ENCODE measurements around the gene LRRC4C.
A peak's percentile ranks its signal among the peaks of the same experiment; 100 is the strongest.

LRRC4C gene

GRCh38 chr11:40316171-40316570 is 1143.3 kb downstream of the LRRC4C start:
- DNase-seq (ENCODE audit: low read depth, low spot score) = no peak
- no peaks in the 10 kb centered on the region for H3K36me3 ChIP-seq (ENCODE audit: control insufficient read depth, insufficient read depth, low read length)
- H3K4me3 ChIP-seq (ENCODE audit: low read length) = no peak overlapping the region
- H3K27me3 ChIP-seq (ENCODE audit: control insufficient read depth, insufficient read depth, low read length) = no peaks in the 10 kb centered on the region
- no peaks in the 10 kb centered on the region for H3K9me3 ChIP-seq (ENCODE audit: control insufficient read depth, insufficient read depth, low read length)
- H3K27ac ChIP-seq (ENCODE audit: low read length) = no peak overlapping the region
- no peaks in the 10 kb centered on the region for H3K4me1 ChIP-seq (ENCODE audit: control insufficient read depth, insufficient read depth, low read length)

- no CpG with 5 or more reads among the region's 1 CpG for WGBS (ENCODE audit: insufficient coverage, insufficient read length)
- H3K4me1 ChIP-seq (ENCODE audit: control insufficient read depth, insufficient read depth, low read length) = no peaks in the 10 kb centered on the region
- no peaks in the 10 kb centered on the region for H3K27me3 ChIP-seq (ENCODE audit: control insufficient read depth, insufficient read depth, low read length)
- no peaks in the 10 kb centered on the region for H3K9me3 ChIP-seq (ENCODE audit: control insufficient read depth, insufficient read depth, low read length)
- no peak overlapping the region for H3K27ac ChIP-seq (ENCODE audit: low read length)
- H3K4me3 ChIP-seq (ENCODE audit: low read length) = no peak overlapping the region
- DNase-seq (ENCODE audit: low read depth, low spot score) = no peak
- no peaks in the 10 kb centered on the region for H3K36me3 ChIP-seq (ENCODE audit: control insufficient read depth, insufficient read depth, low read length)
Observed at GRCh38 chr11:40315122-40315521, 1144.3 kb downstream of the LRRC4C start.

- Histone ChIP-seq H3K9me3 (ENCODE audit: control insufficient read depth, insufficient read depth, low read length) (no peaks in the 10 kb centered on the region), H3K36me3 (ENCODE audit: control insufficient read depth, insufficient read depth, low read length) (no peaks in the 10 kb centered on the region), H3K4me1 (ENCODE audit: control insufficient read depth, insufficient read depth, low read length) (no peaks in the 10 kb centered on the region), H3K4me3 (ENCODE audit: low read length) (no peak overlapping the region), H3K27me3 (ENCODE audit: control insufficient read depth, insufficient read depth, low read length) (no peaks in the 10 kb centered on the region), H3K27ac (ENCODE audit: low read length) (no peak overlapping the region)
- no peak for DNase-seq (ENCODE audit: low read depth, low spot score)
- no CpG with 5 or more reads among the region's 2 CpGs for WGBS (ENCODE audit: insufficient coverage, insufficient read length)
Observed at GRCh38 chr11:40314327-40314726, 1145.1 kb downstream of the LRRC4C start.

- Histone ChIP-seq H3K27ac (ENCODE audit: low read length) (no peak overlapping the region), H3K9me3 (ENCODE audit: control insufficient read depth, insufficient read depth, low read length) (no peaks in the 10 kb centered on the region), H3K36me3 (ENCODE audit: control insufficient read depth, insufficient read depth, low read length) (no peaks in the 10 kb centered on the region), H3K4me3 (ENCODE audit: low read length) (no peak overlapping the region), H3K27me3 (ENCODE audit: control insufficient read depth, insufficient read depth, low read length) (no peaks in the 10 kb centered on the region), H3K4me1 (ENCODE audit: control insufficient read depth, insufficient read depth, low read length) (no peaks in the 10 kb centered on the region)
- peak; percentile 18 for DNase-seq (ENCODE audit: low read depth, low spot score)
- WGBS (ENCODE audit: insufficient coverage, insufficient read length) = no CpG with 5 or more reads among the region's 1 CpG
Observed at GRCh38 chr11:40306938-40307548, 1152.4 kb downstream of the LRRC4C start.

- no peaks in the 10 kb centered on the region for H3K4me1 ChIP-seq (ENCODE audit: control insufficient read depth, insufficient read depth, low read length)
- no peak for DNase-seq (ENCODE audit: low read depth, low spot score)
- no CpG with 5 or more reads among the region's 4 CpGs for WGBS (ENCODE audit: insufficient coverage, insufficient read length)
- H3K36me3 ChIP-seq (ENCODE audit: control insufficient read depth, insufficient read depth, low read length) = no peaks in the 10 kb centered on the region
- no peak overlapping the region for H3K27ac ChIP-seq (ENCODE audit: low read length)
- H3K4me3 ChIP-seq (ENCODE audit: low read length) = no peak overlapping the region
- no peaks in the 10 kb centered on the region for H3K9me3 ChIP-seq (ENCODE audit: control insufficient read depth, insufficient read depth, low read length)
- no peaks in the 10 kb centered on the region for H3K27me3 ChIP-seq (ENCODE audit: control insufficient read depth, insufficient read depth, low read length)
Observed at GRCh38 chr11:40302669-40303068, 1156.8 kb downstream of the LRRC4C start.

GRCh38 chr11:40295466-40295865 is 1164.0 kb downstream of the LRRC4C start:
- H3K27ac ChIP-seq (ENCODE audit: low read length) = no peak overlapping the region
- no peak overlapping the region for H3K4me3 ChIP-seq (ENCODE audit: low read length)
- peaks cover 8% of the 10 kb centered on the region; the same call in 1 of the 2 replicates for H3K27me3 ChIP-seq (ENCODE audit: control insufficient read depth, insufficient read depth, low read length)
- no peaks in the 10 kb centered on the region for H3K9me3 ChIP-seq (ENCODE audit: control insufficient read depth, insufficient read depth, low read length)
- H3K4me1 ChIP-seq (ENCODE audit: control insufficient read depth, insufficient read depth, low read length) = no peaks in the 10 kb centered on the region
- no peak for DNase-seq (ENCODE audit: low read depth, low spot score)
- no peaks in the 10 kb centered on the region for H3K36me3 ChIP-seq (ENCODE audit: control insufficient read depth, insufficient read depth, low read length)
- no CpG with 5 or more reads among the region's 4 CpGs for WGBS (ENCODE audit: insufficient coverage, insufficient read length)

- peaks cover 8% of the 10 kb centered on the region; the same call in 1 of the 2 replicates for H3K27me3 ChIP-seq (ENCODE audit: control insufficient read depth, insufficient read depth, low read length)
- no peak for DNase-seq (ENCODE audit: low read depth, low spot score)
- no peaks in the 10 kb centered on the region for H3K4me1 ChIP-seq (ENCODE audit: control insufficient read depth, insufficient read depth, low read length)
- H3K27ac ChIP-seq (ENCODE audit: low read length) = no peak overlapping the region
- H3K36me3 ChIP-seq (ENCODE audit: control insufficient read depth, insufficient read depth, low read length) = no peaks in the 10 kb centered on the region
- no CpG with 5 or more reads among the region's 9 CpGs for WGBS (ENCODE audit: insufficient coverage, insufficient read length)
- no peaks in the 10 kb centered on the region for H3K9me3 ChIP-seq (ENCODE audit: control insufficient read depth, insufficient read depth, low read length)
- H3K4me3 ChIP-seq (ENCODE audit: low read length) = no peak overlapping the region
Observed at GRCh38 chr11:40294741-40295140, 1164.7 kb downstream of the LRRC4C start.

GRCh38 chr11:40294349-40294735 is 1165.1 kb downstream of the LRRC4C start:
- Histone ChIP-seq H3K9me3 (ENCODE audit: control insufficient read depth, insufficient read depth, low read length) (no peaks in the 10 kb centered on the region), H3K36me3 (ENCODE audit: control insufficient read depth, insufficient read depth, low read length) (no peaks in the 10 kb centered on the region), H3K27me3 (ENCODE audit: control insufficient read depth, insufficient read depth, low read length) (peaks cover 8% of the 10 kb centered on the region; the same call in 1 of the 2 replicates), H3K4me1 (ENCODE audit: control insufficient read depth, insufficient read depth, low read length) (no peaks in the 10 kb centered on the region), H3K4me3 (ENCODE audit: low read length) (no peak overlapping the region), H3K27ac (ENCODE audit: low read length) (no peak overlapping the region)
- no peak for DNase-seq (ENCODE audit: low read depth, low spot score)
- WGBS (ENCODE audit: insufficient coverage, insufficient read length) = no CpG with 5 or more reads among the region's 13 CpGs

GRCh38 chr11:40293655-40294348 is 1165.7 kb downstream of the LRRC4C start:
- no peaks in the 10 kb centered on the region for H3K9me3 ChIP-seq (ENCODE audit: control insufficient read depth, insufficient read depth, low read length)
- H3K27me3 ChIP-seq (ENCODE audit: control insufficient read depth, insufficient read depth, low read length) = peaks cover 8% of the 10 kb centered on the region; the same call in 1 of the 2 replicates
- no peak overlapping the region for H3K27ac ChIP-seq (ENCODE audit: low read length)
- WGBS (ENCODE audit: insufficient coverage, insufficient read length) = no CpG with 5 or more reads among the region's 27 CpGs
- H3K36me3 ChIP-seq (ENCODE audit: control insufficient read depth, insufficient read depth, low read length) = no peaks in the 10 kb centered on the region
- peak; percentile 61 for DNase-seq (ENCODE audit: low read depth, low spot score)
- peak overlapping the region; percentile 49; the same call in 1 of the 2 replicates for H3K4me3 ChIP-seq (ENCODE audit: low read length)
- H3K4me1 ChIP-seq (ENCODE audit: control insufficient read depth, insufficient read depth, low read length) = no peaks in the 10 kb centered on the region

GRCh38 chr11:40292721-40293508 is 1166.5 kb downstream of the LRRC4C start:
- no peak overlapping the region for H3K27ac ChIP-seq (ENCODE audit: low read length)
- H3K4me1 ChIP-seq (ENCODE audit: control insufficient read depth, insufficient read depth, low read length) = no peaks in the 10 kb centered on the region
- H3K27me3 ChIP-seq (ENCODE audit: control insufficient read depth, insufficient read depth, low read length) = peaks cover 8% of the 10 kb centered on the region; the same call in 1 of the 2 replicates
- H3K36me3 ChIP-seq (ENCODE audit: control insufficient read depth, insufficient read depth, low read length) = no peaks in the 10 kb centered on the region
- peak overlapping the region; percentile 49; the same call in 1 of the 2 replicates for H3K4me3 ChIP-seq (ENCODE audit: low read length)
- no CpG with 5 or more reads among the region's 37 CpGs for WGBS (ENCODE audit: insufficient coverage, insufficient read length)
- H3K9me3 ChIP-seq (ENCODE audit: control insufficient read depth, insufficient read depth, low read length) = no peaks in the 10 kb centered on the region
- DNase-seq (ENCODE audit: low read depth, low spot score) = no peak

Measured in iPS DF 6.9 (cell line).